ENCODE results near the gene CACNA1A.

The CACNA1A gene

GRCh38 chr19:13164343-13165161 is 341.7 kb downstream of the CACNA1A start:
- no peak for DNase-seq (ENCODE audit: low read depth in 2 of 2)

GRCh38 chr19:13163609-13164342 is 342.5 kb downstream of the CACNA1A start:
- no peak for DNase-seq (ENCODE audit: low read depth in 2 of 2)

- DNase-seq (ENCODE audit: low read depth in 2 of 2) = peak; percentile 84 to 88
Observed at GRCh38 chr19:13162724-13163608, 343.3 kb downstream of the CACNA1A start.

GRCh38 chr19:13160557-13160956 is 345.7 kb downstream of the CACNA1A start:
- no peak for DNase-seq (ENCODE audit: low read depth in 2 of 2)

- DNase-seq (ENCODE audit: low read depth in 2 of 2) = no peak
Observed at GRCh38 chr19:13159713-13160112, 346.6 kb downstream of the CACNA1A start.

All from stimulated activated CD8-positive, alpha-beta memory T cell treated with anti-CD3 and anti-CD28 coated beads, Interleukin-15, amount 100 ng/mL, for 4 hours (primary cell).